Upper lobe of left lung (tissue), 6 donors: ENCODE data around the gene ADAM15. TPM values are rescaled to one million over a fixed set of nuclear protein-coding genes. Genes with fewer than 3 reads are reported as not detected.

Experiments
- ATAC-seq, 2 donors: fragments of 200-7000 bp; cut with Tn5 transposase; one replicate each; pipeline ENCODE4 v1.9.1; 2022; ENCODE audit warnings: mild to moderate bottlenecking in 2 of 2, moderate library complexity in 2 of 2; ENCODE audit not compliant: low FRiP score in 2 of 2
- DNase-seq, 2 donors: peaks; one replicate each; pipeline ENCODE4 v3.0.0-alpha.2; 2019 to 2020
- H3K27ac ChIP-seq, 4 donors: fragments of 200-600 bp; sonication (generic); one replicate each; pipeline ENCODE4 v1.5.1; 2016 to 2019
- H3K27me3 ChIP-seq, 4 donors: fragments of 200-600 bp; sonication (generic); one replicate each; pipeline ENCODE4 v1.5.1; 2017 to 2019
- H3K36me3 ChIP-seq, 4 donors: fragments of 200-600 bp; sonication (generic); one replicate each; pipeline ENCODE4 v1.5.1; 2016 to 2019
- H3K4me1 ChIP-seq, 4 donors: fragments of 200-600 bp; sonication (generic); one replicate each; pipeline ENCODE4 v1.5.1; 2018 to 2019
- H3K4me3 ChIP-seq, 4 donors: fragments of 200-600 bp; sonication (generic); one replicate each; pipeline ENCODE4 v1.5.1; 2017 to 2019; ENCODE audit warnings: mild to moderate bottlenecking in 2 of 4, moderate library complexity in 1 of 4
- H3K9me3 ChIP-seq, 4 donors: fragments of 200-600 bp; sonication (generic); one replicate each; pipeline ENCODE4 v1.5.1; 2018 to 2019
- EP300 ChIP-seq, 4 donors: sonication (generic); formaldehyde crosslinking; IDR thresholded peaks; one replicate each; pipeline ENCODE4 v1.5.1; 2017; ENCODE audit warnings: antibody characterized with exemption in 4 of 4, control low read depth in 2 of 4
- POLR2A ChIP-seq, 4 donors: fragments of 450-650 bp; IDR thresholded peaks; one replicate each; pipeline ENCODE4 v1.5.1; 2016 to 2017; ENCODE audit warnings: antibody characterized with exemption in 4 of 4, mild to moderate bottlenecking in 2 of 4
- POLR2AphosphoS5 ChIP-seq, 2 donors: sonication (generic); formaldehyde crosslinking; IDR thresholded peaks; one replicate each; pipeline ENCODE4 v1.5.1; 2017; ENCODE audit warnings: antibody characterized with exemption in 2 of 2
- WGBS, 2 donors: methylation state at CpG; one replicate each; pipeline ENCODE4 v1.1.5; 2017 to 2018; 5-methylcytosine and 5-hydroxymethylcytosine counted together
- total RNA-seq, 6 donors: library from RNA; depleted of rRNA in 4 of 6; stranded (reverse); fragments of >200 nt in 4 of 6; gene quantifications; one replicate each; pipeline versions ENCODE4 v1.1.0 to v1.2.1, GENCODE V29; 2016 to 2021
- TF ChIP-seq, protein P1 (sequence below), 6 experiments: fragments of 450-650 bp in 4 of 6; fragments of 200-600 bp in 2 of 6; sonication (generic) in 2 of 6; IDR thresholded peaks; one replicate each; pipeline ENCODE4 v1.5.1; 2016 to 2019; ENCODE audit warnings: antibody characterized with exemption in 6 of 6
- donor health status: DM: no; HTN: no; CAD: no; lungs with moderate emphysema.
- donor health status: DM: no; HTN: yes; CAD: no; lungs with severe emphysema.

ADAM15 gene
- total RNA-seq, 6 donors from 2014 or later: 52.1 to 246 (median 106) TPM

DNA sequence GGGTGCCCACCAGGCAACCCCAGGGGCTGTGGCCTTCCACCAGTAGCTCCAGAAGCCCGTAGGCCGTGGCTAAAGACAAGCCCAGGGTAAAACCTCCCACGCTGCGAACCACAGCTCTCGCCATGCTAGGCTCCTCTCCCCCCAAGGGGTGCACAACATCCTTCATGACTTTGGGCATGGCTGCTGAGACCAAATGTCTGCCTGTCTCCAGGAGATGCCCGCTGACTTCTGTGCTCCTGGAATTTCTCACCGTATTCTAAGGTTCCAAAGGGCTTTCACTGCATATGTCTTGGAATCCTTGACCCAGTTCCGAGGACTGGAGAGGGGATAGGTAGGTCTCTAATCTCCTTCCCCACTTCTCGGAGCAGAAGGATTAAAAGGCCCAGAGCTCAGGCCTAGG lies 17.6 kb upstream of the ADAM15 start, which contains the start of the genes DCST1 and DCST2:
DCST1 (plus strand) TSS at position 301 of the 400 bp plus-strand sequence. CDS start 213 bp downstream, outside the sequence.
DCST2 (minus strand) TSS at position 258 of the 400 bp plus-strand sequence; CDS start at position 178, 80 bp downstream.
- TF ChIP-seq, protein P1, sequence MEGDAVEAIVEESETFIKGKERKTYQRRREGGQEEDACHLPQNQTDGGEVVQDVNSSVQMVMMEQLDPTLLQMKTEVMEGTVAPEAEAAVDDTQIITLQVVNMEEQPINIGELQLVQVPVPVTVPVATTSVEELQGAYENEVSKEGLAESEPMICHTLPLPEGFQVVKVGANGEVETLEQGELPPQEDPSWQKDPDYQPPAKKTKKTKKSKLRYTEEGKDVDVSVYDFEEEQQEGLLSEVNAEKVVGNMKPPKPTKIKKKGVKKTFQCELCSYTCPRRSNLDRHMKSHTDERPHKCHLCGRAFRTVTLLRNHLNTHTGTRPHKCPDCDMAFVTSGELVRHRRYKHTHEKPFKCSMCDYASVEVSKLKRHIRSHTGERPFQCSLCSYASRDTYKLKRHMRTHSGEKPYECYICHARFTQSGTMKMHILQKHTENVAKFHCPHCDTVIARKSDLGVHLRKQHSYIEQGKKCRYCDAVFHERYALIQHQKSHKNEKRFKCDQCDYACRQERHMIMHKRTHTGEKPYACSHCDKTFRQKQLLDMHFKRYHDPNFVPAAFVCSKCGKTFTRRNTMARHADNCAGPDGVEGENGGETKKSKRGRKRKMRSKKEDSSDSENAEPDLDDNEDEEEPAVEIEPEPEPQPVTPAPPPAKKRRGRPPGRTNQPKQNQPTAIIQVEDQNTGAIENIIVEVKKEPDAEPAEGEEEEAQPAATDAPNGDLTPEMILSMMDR (IDR thresholded peaks at IDR 0.05): no peak
- no peak for TF ChIP-seq EP300 (IDR thresholded peaks at IDR 0.05)
- no peak for TF ChIP-seq POLR2AphosphoS5 (IDR thresholded peaks at IDR 0.05)
- TF ChIP-seq POLR2A (IDR thresholded peaks at IDR 0.05): no peak
- DNase-seq (no peak), ATAC-seq (no peak)
- 95 to 98% methylated on average over 7 to 9 of the region's 9 CpGs for WGBS, 2 donors
- H3K4me3 ChIP-seq: no peak within 1 kb of the TSS
- H3K4me1 ChIP-seq: peaks cover 0 to 4% (median 2%) of the 10 kb centered on the region in 4 donors
- no peaks in the 10 kb centered on the region for H3K9me3 ChIP-seq
- no peaks in the 10 kb centered on the region for H3K36me3 ChIP-seq
- no peaks in the 10 kb centered on the region for H3K27me3 ChIP-seq
- no peak within 1 kb of the TSS for H3K27ac ChIP-seq

DNA sequence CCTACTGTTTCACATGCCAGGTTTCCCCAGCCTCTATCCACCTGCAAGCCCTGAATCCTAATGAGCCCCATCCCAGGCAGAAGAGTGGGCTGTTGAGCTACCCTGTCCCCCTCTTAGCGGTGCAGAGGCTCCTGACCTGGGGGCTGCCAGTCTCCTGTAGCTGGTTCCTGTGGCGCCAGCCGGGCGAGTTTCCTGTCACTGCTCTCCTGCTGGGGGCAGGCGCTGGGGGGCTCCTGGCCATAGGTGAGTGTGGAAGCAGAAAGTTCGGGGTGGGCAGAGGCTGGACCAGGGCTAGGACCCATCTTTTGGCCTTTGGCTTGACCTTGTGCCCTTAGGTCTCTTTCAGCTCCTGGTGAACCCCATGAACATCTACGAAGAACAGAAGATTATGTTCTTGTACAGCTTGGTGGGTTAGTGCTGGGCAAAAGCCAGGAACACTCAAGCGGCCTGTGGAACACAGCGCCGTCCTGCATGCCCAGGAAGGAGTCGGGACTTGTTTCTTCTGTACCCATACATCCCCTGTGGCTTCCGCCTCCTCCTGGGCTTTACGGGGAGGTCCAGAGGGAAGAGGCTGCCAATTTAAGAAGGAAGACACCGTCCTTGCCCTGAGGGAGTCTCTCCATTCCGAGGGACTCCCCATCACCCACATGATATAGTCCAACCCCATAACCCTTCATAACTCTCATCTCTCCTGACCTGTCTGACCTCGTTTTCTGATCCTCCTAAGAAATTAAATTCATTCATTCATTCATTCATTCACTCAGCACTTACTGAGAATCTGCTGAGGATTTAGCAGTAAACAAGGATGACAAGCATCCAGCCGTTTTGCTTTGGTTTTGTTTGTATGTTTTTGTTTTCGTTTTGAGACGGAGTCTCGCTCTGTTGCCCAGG lies 16.6 kb upstream of the ADAM15 start:
- H3K27me3 ChIP-seq: no peaks in the 10 kb centered on the region
- no peaks in the 10 kb centered on the region for H3K36me3 ChIP-seq
- no peak for TF ChIP-seq EP300 (IDR thresholded peaks at IDR 0.05)
- TF ChIP-seq POLR2AphosphoS5 (IDR thresholded peaks at IDR 0.05): no peak
- no peak for TF ChIP-seq POLR2A (IDR thresholded peaks at IDR 0.05)
- TF ChIP-seq, protein P1 (IDR thresholded peaks at IDR 0.05): no peak
- ATAC-seq (no peak), DNase-seq (no peak)
- H3K27ac ChIP-seq: no peak overlapping the region
- peaks cover 5 to 13% (median 9%) of the 10 kb centered on the region in 4 donors for H3K4me1 ChIP-seq
- no peaks in the 10 kb centered on the region for H3K9me3 ChIP-seq
- 82 to 90% methylated on average over 17 to 20 of the region's 20 CpGs for WGBS, 2 donors
- no peak overlapping the region for H3K4me3 ChIP-seq

DNA sequence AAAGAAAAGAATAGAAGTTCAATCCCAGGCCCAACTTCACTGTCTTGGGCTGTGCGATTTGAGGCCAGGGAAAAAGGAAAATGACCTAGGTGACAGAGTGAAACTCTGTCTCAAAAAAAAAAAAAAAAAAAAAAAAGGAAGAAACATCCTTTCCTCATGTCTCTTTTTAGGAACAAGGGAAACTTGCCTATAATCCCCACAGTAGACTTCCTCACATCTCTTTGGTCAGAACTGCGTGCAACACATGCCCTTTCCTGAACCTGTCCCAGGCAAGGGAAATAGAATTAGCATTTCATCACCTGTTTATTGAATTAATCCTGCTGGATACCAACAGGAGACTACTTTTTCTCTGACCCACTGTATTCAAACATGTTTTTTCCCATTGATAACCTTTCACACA lies 15.2 kb upstream of the ADAM15 start:
- Histone ChIP-seq H3K27ac (no peak overlapping the region), H3K9me3 (no peaks in the 10 kb centered on the region), H3K36me3 (no peaks in the 10 kb centered on the region), H3K4me3 (no peak overlapping the region), H3K27me3 (no peaks in the 10 kb centered on the region), H3K4me1 (peaks cover 5 to 13% (median 9%) of the 10 kb centered on the region in 4 donors)
- DNase-seq (no peak), ATAC-seq (no peak)
- TF ChIP-seq POLR2A (IDR thresholded peaks at IDR 0.05): no peak
- TF ChIP-seq EP300 (IDR thresholded peaks at IDR 0.05): no peak
- no peak for TF ChIP-seq POLR2AphosphoS5 (IDR thresholded peaks at IDR 0.05)
- TF ChIP-seq, protein P1 (IDR thresholded peaks at IDR 0.05): no peak
- WGBS, 2 donors: 76 to 81% methylated on average over 2 of the region's 2 CpGs

DNA sequence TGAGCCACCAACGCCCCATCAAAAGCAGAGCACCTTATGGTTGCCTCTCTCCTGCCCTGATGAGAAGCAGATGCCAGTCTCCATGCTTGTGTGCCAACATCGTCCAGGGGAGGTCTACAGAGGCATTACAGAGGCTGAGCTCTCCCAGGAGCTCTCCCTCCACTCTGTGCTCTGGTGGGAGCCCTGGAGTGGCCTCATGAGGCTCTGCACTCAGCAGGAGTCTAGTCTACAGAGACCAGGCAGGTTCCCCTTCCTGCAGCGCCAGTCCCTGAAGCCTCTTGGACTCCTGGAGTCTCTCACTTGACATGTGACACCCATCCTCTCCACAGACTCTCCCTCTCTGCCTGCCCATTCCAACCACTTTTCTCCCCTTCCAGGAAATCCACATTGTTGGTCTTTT lies 14.1 kb upstream of the ADAM15 start:
- Histone ChIP-seq H3K4me3 (no peak overlapping the region), H3K27ac (no peak overlapping the region), H3K36me3 (no peaks in the 10 kb centered on the region), H3K27me3 (no peaks in the 10 kb centered on the region), H3K4me1 (peaks cover 5 to 13% (median 9%) of the 10 kb centered on the region in 4 donors), H3K9me3 (no peaks in the 10 kb centered on the region)
- TF ChIP-seq POLR2AphosphoS5 (IDR thresholded peaks at IDR 0.05): no peak
- TF ChIP-seq POLR2A (IDR thresholded peaks at IDR 0.05): no peak
- TF ChIP-seq EP300 (IDR thresholded peaks at IDR 0.05): no peak
- TF ChIP-seq, protein P1 (IDR thresholded peaks at IDR 0.05): no peak
- 82 to 100% methylated on average over 2 to 3 of the region's 3 CpGs for WGBS, 2 donors
- ATAC-seq (no peak), DNase-seq (no peak)
